Measurements from ENCODE around the gene IQCK.

IQCK gene

DNA sequence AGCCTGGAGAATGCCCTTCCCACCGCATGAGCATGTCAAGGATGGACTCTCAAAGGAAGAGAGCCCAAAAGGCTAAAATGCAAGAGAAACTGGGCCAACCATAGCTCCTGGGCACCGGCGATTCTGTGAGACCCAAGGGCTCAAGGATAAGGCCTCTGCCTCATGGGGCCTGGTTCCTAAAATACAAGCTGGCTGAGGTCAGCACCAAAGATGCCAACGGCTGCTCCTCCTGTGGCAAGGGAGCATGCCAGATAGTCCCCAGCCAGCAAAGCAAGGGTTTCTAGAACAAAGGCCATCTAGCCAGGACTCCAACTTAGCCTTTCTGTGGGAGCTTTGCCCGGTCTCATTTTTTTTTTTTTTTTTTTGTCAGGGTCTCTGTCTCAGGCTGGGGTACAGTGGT lies 146.5 kb downstream of the IQCK start:
- DNase-seq (ENCODE audit: extremely low spot score), result no peak
- ChIA-PET POLR2A (no interaction called here), CTCF (no interaction called here)
- TF ChIP-seq CTBP1 (IDR thresholded peaks at IDR 0.05; ENCODE audit: borderline replicate concordance), result no peak
- TF ChIP-seq FOXM1 (IDR thresholded peaks at IDR 0.05; ENCODE audit: borderline replicate concordance), result no peak
- TF ChIP-seq, protein P1, sequence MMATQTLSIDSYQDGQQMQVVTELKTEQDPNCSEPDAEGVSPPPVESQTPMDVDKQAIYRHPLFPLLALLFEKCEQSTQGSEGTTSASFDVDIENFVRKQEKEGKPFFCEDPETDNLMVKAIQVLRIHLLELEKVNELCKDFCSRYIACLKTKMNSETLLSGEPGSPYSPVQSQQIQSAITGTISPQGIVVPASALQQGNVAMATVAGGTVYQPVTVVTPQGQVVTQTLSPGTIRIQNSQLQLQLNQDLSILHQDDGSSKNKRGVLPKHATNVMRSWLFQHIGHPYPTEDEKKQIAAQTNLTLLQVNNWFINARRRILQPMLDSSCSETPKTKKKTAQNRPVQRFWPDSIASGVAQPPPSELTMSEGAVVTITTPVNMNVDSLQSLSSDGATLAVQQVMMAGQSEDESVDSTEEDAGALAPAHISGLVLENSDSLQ (IDR thresholded peaks at IDR 0.05), result no peak
- no peak for TF ChIP-seq LEF1 (IDR thresholded peaks at IDR 0.05; ENCODE audit: borderline replicate concordance)
- TF ChIP-seq HDGF (IDR thresholded peaks at IDR 0.05; ENCODE audit: borderline replicate concordance), result no peak
- TF ChIP-seq L3MBTL2 (conservative IDR thresholded peaks at IDR 0.05), result no peak
- no peak for TF ChIP-seq NFRKB (IDR thresholded peaks at IDR 0.05)
- TF ChIP-seq ELF4 (IDR thresholded peaks at IDR 0.05), result no peak
- no peak for TF ChIP-seq ZNF384 (IDR thresholded peaks at IDR 0.05)
- TF ChIP-seq FOXK2 (IDR thresholded peaks at IDR 0.05), result no peak
- no peak for TF ChIP-seq BHLHE40 (IDR thresholded peaks at IDR 0.05; ENCODE audit: borderline replicate concordance)
- TF ChIP-seq SUZ12 (IDR thresholded peaks at IDR 0.05), result no peak
- TF ChIP-seq ARNT (IDR thresholded peaks at IDR 0.05), result no peak

DNA sequence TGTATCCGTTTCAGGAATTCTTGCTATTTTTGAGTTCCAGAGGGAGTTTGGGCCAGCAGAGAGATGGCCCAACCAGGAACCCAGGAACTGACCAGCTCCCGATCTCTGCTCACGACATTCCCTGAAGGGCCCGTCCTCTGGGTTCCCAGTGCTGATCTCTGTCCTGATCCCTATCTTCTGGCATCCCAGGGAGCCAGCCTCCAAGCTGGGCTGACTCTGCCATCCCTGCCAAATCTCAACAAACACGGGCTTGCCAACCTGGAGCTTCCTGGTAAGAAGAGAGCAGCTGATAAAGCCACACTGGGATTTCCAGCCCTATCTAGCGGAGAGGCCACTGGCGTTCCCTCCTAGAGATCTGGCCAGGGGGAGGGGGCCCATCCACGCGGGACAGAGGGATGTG lies 150.3 kb downstream of the IQCK start:
- POLR2A ChIA-PET, result no interaction called here
- CTCF ChIA-PET, result no interaction called here
- no peak for DNase-seq (ENCODE audit: extremely low spot score)
- TF ChIP-seq ZNF384 (IDR thresholded peaks at IDR 0.05) (no peak), SP1 (IDR thresholded peaks at IDR 0.05) (no peak), FOXA1 (IDR thresholded peaks at IDR 0.05) (no peak), CTBP1 (IDR thresholded peaks at IDR 0.05; ENCODE audit: borderline replicate concordance) (no peak), FOXK2 (IDR thresholded peaks at IDR 0.05) (no peak), NFRKB (IDR thresholded peaks at IDR 0.05) (no peak), TARDBP (IDR thresholded peaks at IDR 0.05) (no peak), LEF1 (IDR thresholded peaks at IDR 0.05; ENCODE audit: borderline replicate concordance) (no peak), FOXM1 (IDR thresholded peaks at IDR 0.05; ENCODE audit: borderline replicate concordance) (no peak), ARNT (IDR thresholded peaks at IDR 0.05) (no peak), BHLHE40 (IDR thresholded peaks at IDR 0.05; ENCODE audit: borderline replicate concordance) (no peak), ELF4 (IDR thresholded peaks at IDR 0.05) (no peak)
- TF ChIP-seq, protein P1 (IDR thresholded peaks at IDR 0.05), result no peak

DNA sequence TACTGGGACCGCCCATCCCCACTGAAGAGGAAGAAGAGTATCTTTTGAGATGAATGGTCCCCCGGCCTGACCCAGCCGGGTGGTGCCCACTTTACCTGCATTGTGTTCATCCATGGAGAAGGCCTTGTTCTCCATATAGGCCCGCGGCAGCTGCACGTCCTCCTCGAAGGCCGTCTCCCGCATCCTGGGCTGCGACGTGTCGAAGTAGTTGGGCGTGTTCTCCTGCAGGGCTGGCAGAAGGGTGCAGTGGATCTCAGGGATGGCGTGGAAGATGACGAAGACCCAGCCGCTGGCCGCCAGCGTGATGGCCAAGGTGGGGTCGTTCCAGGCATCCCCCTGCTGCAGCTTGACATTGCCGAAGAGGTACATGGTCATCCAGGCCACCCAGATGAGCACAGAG lies 153.7 kb downstream of the IQCK start:
- ChIA-PET CTCF (interaction anchor here (0.6 kb wide), 1 partner anchor 36 kb away, joined by 3 read pairs; no protein-coding TSS in a partner anchor), POLR2A (no interaction called here)
- TF ChIP-seq FOXK2 (IDR thresholded peaks at IDR 0.05) (no peak), TARDBP (IDR thresholded peaks at IDR 0.05) (no peak), FOXM1 (IDR thresholded peaks at IDR 0.05; ENCODE audit: borderline replicate concordance) (no peak), ARNT (IDR thresholded peaks at IDR 0.05) (no peak), ELF4 (IDR thresholded peaks at IDR 0.05) (no peak), BHLHE40 (IDR thresholded peaks at IDR 0.05; ENCODE audit: borderline replicate concordance) (no peak), LEF1 (IDR thresholded peaks at IDR 0.05; ENCODE audit: borderline replicate concordance) (no peak), HDGF (IDR thresholded peaks at IDR 0.05; ENCODE audit: borderline replicate concordance) (no peak), SP1 (IDR thresholded peaks at IDR 0.05) (no peak), ZNF384 (IDR thresholded peaks at IDR 0.05) (no peak), FOXA1 (IDR thresholded peaks at IDR 0.05) (no peak), L3MBTL2 (conservative IDR thresholded peaks at IDR 0.05) (no peak), CTBP1 (IDR thresholded peaks at IDR 0.05; ENCODE audit: borderline replicate concordance) (no peak), SUZ12 (IDR thresholded peaks at IDR 0.05) (no peak), NFRKB (IDR thresholded peaks at IDR 0.05) (no peak)
- TF ChIP-seq, protein P1 (IDR thresholded peaks at IDR 0.05), result no peak
- DNase-seq (ENCODE audit: extremely low spot score), result no peak

DNA sequence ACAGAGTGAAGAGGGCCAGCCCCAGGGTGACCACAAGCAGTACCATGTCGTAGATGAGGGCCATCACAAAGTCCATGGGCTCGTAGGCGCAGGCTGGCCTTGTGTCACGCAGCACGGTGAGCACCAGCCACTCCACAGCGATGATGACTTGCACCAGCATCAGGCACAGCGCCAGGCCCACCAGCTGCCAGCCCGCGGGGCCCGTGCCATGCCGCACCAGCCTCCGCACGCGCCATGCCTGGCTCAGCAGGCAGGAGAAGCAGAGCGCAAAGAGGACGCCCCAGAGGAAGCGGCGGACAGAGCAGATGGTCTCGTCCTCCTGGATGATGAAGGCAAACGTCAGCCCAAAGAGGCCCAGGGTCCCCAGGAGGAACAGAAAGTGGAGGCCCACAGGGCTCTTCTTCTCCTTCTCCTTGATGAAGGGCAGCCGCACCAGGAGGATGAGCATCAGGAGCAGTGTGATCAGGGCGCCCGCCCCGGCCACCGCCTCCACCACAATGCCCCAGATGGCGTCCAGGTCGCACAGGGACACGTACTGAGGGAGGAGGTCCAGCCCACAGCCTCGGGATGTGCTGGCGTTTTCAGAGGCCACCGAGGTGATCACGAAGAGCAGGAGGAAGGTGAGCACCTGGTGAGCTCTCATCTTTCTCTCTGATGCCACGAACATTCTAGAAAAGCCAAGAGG lies 154.2 kb downstream of the IQCK start:
- no peak for DNase-seq (ENCODE audit: extremely low spot score)
- POLR2A ChIA-PET, result no interaction called here
- CTCF ChIA-PET, result no interaction called here
- TF ChIP-seq L3MBTL2 (conservative IDR thresholded peaks at IDR 0.05) (no peak), ZNF384 (IDR thresholded peaks at IDR 0.05) (no peak), BHLHE40 (IDR thresholded peaks at IDR 0.05; ENCODE audit: borderline replicate concordance) (no peak)

DNA sequence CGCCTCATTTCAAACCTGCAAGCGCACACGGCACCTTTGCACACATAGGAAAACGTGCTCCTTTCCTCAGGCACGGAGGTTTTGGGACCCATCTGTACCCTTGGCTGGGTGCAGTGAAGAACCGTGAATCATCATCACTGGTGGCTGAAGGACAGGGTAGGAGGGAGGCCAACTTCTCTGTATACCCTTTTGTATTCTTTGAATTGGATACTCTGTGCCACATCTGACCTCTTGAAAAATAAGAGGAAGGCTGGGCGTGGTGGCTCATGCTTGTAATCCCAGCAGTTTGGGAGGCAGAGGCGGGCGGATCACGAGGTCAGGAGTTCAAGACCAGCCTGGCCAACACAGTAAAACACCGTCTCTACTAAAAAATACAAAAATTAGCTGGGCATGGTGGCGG lies 154.9 kb downstream of the IQCK start:
- no peak for DNase-seq (ENCODE audit: extremely low spot score)
- TF ChIP-seq CTBP1 (IDR thresholded peaks at IDR 0.05; ENCODE audit: borderline replicate concordance) (no peak), ELF4 (IDR thresholded peaks at IDR 0.05) (no peak), L3MBTL2 (conservative IDR thresholded peaks at IDR 0.05) (no peak), FOXA1 (IDR thresholded peaks at IDR 0.05) (no peak), TARDBP (IDR thresholded peaks at IDR 0.05) (no peak)
- POLR2A ChIA-PET, result no interaction called here
- CTCF ChIA-PET, result no interaction called here

DNA sequence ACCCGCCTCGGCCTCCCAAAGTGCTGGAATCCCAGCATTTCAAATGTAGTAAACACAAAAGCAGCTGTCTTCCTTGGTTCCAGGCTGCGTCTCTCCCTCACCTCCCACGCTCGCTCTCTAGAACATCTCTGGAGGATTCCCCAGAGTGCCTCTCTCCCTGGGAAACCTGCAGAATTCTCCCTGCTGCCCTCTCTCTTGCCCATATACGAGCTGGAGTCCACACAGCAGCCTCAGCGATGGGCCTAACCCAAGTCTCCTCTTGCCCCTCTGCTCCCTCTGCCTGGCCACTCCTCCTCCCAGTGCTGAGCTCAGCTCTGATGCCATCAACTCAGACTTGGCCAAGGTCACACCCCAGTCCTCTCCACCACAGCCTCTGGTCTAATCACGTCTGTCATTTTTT lies 156.0 kb downstream of the IQCK start:
- ChIA-PET CTCF (no interaction called here), POLR2A (no interaction called here)
- no peak for DNase-seq (ENCODE audit: extremely low spot score)
- no peak for TF ChIP-seq ZNF384 (IDR thresholded peaks at IDR 0.05)
- TF ChIP-seq LEF1 (IDR thresholded peaks at IDR 0.05; ENCODE audit: borderline replicate concordance), result no peak
- TF ChIP-seq TARDBP (IDR thresholded peaks at IDR 0.05), result no peak
- TF ChIP-seq, protein P1 (IDR thresholded peaks at IDR 0.05), result no peak
- no peak for TF ChIP-seq SUZ12 (IDR thresholded peaks at IDR 0.05)
- TF ChIP-seq SP1 (IDR thresholded peaks at IDR 0.05), result no peak
- TF ChIP-seq FOXA1 (IDR thresholded peaks at IDR 0.05), result no peak
- no peak for TF ChIP-seq HDGF (IDR thresholded peaks at IDR 0.05; ENCODE audit: borderline replicate concordance)
- TF ChIP-seq CTBP1 (IDR thresholded peaks at IDR 0.05; ENCODE audit: borderline replicate concordance), result no peak
- TF ChIP-seq ARNT (IDR thresholded peaks at IDR 0.05), result no peak
- no peak for TF ChIP-seq FOXM1 (IDR thresholded peaks at IDR 0.05; ENCODE audit: borderline replicate concordance)
